GM20000 (cell line): ENCODE results near the gene TNPO1.
A peak's percentile ranks its signal among the peaks of the same experiment; 100 is the strongest.

ENCODE experiments used
- DNase-seq: peaks from one replicate; pipeline ENCODE4 v3.0.0; 2012; ENCODE audit warnings: low spot score
- CTCF ChIP-seq: IDR thresholded peaks from 2 replicates; pipeline ENCODE4 v1.5.1; 2012; ENCODE audit warnings: mild to moderate bottlenecking, control low read depth; ENCODE audit errors: extremely low read depth, missing control alignments

Gene TNPO1

DNA sequence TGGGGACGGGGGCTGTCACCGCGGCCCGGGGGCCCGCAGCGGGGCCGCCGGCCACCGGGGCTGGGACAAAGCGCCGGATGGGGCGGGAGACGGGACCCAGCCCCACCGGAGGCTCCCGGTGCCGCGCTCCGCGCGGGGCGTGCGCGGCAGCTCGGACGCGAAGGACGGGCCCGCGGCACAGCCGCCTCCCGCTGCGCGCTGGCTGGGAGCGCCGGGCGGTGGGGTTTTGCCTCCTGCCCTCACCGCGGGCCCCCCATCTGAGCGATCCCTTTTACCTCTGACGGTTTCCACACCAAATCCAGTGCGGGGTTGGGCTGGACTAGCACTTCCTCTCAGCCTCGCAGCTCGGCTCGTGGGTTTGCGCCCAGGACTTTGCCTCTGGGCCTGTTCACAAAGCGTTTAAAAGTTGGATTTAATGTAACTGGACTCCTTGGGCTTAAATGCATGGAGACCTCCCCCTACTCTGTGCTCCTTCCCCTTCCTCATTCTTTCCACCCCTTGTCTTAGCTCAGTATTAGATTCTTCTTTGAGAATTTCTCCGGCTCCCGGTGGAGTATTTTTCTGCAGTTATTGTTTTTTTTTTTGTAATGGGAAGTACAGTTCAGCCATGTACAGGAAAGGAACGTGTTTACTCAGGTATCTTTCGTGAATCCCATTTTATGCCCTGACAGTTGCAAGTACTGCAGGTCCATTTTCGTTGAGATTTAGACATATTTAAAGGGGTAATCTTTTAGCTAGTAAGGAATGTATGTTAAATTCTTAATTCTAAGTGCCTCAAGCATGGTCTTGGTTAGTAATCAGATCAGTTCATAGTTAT is 140.1 kb downstream of the TNPO1 start:
- peak; percentile 71 for DNase-seq
- no peak for TF ChIP-seq CTCF

DNA sequence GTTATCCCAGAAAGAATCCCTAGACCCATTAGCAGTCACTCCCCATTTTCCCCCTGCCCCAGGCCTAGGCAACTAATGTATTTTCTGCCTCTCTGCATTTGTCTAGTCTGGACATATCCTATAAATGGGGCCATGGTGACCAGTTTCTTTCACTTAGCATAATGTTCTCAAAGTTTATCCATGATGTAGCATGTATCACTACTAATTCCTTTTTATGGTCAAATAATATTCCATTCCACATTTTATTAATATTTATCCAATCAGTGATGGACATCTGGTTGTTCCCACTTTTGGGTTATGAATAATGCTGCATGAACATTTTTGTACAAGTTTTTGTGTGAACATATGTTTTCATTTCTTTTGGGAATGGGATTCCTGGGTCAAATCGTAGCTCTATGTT is 140.9 kb downstream of the TNPO1 start:
- no peak for TF ChIP-seq CTCF
- no peak for DNase-seq

GRCh38 chr5:72959257-72959656 is 142.8 kb downstream of the TNPO1 start:
- no peak for TF ChIP-seq CTCF
- no peak for DNase-seq
